HG02885 (cell line): ENCODE results near the gene SPTBN4.
A peak's percentile ranks its signal among the peaks of the same experiment; 100 is the strongest.

Experiments used
- ATAC-seq: cut with Tn5 transposase; IDR thresholded peaks from one replicate; pipeline ENCODE4 v1.9.1; 2021; ENCODE audit warnings: mild to moderate bottlenecking; ENCODE audit not compliant: unreplicated experiment, poor library complexity

The SPTBN4 gene

DNA sequence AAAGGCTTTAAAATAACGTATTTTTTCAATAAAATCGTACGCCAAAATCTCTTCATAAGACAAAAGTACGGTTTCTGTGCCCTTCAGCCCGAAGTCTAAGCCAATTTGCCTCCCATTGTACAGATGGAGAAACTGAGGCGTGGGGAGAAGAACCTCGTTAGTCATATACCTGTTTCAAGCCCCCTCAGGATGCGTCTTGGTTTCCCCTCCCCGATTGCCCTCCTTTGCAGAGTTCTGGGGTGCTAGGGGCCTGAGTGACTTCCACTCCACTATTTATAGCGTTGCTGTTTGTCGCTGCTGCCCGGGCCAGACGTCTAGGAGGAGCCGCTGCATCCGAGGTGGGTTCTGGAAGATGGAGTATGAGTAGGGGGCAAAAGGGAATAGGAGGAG is 132.1 kb downstream of the SPTBN4 start:
- no peak for ATAC-seq

DNA sequence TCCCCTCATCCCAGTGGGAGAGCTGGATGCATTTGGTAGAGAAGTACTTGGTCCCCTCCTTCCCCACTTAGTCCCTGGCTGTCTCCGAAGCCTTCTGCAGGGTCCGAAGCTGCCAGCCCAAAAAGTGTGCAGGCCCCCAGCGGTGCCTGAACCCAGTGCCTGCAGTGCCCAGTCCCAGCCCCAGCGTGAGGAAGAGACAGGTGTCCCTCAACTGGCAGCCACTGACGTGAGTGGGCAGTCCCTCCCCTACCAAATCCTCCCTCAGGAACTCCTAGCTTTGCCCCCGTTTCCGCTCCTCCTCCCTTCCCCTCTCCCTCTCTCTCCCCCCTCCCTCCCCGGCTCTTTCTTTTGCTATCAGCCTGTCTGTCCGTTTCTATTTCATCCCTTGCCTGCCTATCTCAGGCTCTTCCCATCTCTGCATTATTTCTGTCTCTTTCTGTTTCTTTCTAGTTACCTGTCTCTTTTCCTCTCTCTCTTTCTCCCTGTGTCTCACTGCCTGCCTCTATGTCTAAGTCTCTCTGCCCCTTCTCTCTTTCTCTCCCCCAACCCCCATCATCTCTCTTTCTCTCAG is 132.6 kb downstream of the SPTBN4 start:
- ATAC-seq: no peak

DNA sequence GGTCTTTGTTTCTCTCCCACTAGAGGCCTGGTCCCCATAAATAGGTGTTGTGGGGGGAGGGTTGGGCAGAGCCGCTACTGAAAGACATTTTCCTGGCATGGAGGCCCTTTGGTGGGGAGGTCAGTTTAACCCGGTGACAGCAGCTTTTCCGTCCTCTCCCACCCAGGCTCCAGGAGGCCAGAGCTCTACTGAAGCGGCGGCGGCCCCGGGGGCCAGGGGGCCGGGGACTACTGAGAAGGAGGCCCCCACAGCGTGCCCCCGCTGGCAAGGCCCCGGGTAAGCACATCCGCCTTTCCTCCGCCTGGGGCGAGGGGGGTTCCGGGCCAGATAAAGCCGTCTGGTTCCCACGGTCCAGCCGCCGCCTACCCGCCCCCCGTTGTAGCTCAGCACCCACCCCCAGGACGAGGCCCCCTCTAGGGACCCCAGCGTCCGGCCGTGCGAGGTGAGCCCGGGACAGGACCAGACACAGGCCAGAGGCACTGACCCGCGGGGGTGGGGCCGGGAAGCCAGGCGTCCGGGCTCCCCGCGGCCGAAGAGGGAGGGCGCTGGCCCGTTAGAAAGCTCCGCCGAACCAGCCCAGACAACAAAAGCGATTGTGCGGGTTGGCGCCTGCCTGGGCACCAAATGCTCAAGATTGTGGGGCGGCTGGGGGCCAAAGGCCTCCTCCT is 133.2 kb downstream of the SPTBN4 start:
- no peak for ATAC-seq

DNA sequence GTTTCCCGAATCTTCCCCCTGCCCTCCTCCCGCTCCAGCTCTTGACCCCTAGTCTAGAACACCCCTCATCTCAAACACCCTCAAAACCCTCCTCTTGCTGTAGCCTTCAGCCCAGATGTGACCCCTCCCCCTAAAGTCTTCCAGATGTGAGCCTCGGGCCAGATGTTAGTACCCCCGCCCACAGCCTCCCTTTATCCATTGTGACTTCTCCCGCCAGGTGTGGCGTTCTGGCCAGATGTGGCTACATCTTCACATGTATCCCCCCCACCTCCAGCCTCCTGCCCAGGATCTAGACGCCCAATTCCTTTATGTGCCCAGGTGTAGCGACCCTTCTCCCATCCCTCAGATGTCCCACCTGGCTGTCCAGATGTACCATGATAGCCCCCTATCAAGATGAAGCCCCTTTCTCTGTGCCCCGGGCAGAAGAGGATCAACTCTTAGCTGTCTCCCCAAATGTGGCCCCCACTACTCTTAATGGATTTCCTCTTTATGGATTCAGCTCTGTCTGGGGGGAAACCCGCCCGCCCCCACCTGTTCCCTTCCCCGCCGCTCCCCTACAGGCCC is 133.9 kb downstream of the SPTBN4 start:
- no peak for ATAC-seq

DNA sequence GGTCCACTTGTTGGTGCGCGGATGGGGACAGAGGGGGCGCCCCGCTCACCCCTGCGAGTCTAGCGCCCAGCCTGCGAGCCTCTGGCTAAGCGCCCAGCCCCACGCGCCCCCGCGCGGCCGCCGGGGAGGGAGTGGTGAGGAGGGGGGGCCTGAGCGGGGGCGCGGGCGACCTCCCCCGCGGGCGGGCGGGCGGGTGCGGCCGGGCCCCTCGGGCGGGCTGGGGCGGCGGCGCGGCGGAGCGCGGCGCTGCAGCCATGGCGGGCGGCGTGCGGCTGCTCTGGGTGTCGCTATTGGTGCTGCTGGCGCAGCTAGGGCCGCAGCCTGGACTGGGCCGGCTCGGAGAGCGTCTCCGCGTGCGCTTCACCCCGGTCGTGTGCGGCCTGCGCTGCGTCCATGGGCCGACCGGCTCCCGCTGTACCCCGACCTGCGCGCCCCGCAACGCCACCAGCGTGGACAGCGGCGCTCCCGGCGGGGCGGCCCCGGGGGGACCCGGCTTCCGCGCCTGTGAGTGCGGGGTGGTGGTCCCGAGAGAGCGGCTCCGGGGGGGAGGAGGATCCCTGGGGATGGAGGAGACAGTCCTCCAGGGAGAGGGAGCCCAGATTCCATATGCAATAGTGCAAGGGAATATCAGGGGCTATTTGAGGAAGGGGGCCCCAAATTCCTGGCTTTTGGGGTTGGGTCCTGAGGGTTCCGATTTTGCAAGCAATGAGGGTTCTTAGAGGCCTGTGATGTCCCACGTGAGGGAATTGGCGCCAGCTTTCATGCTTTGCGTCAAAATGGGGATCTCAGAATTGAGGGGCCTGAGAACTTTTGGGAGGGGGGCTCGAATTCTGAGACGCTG is 134.6 kb downstream of the SPTBN4 start, which contains the start of gene LTBP4:
Gene LTBP4, plus strand, starts transcription at position 236 of the 841 bp plus-strand sequence. Its CDS starts 19 bp downstream, at position 255.
- ATAC-seq: no peak

DNA sequence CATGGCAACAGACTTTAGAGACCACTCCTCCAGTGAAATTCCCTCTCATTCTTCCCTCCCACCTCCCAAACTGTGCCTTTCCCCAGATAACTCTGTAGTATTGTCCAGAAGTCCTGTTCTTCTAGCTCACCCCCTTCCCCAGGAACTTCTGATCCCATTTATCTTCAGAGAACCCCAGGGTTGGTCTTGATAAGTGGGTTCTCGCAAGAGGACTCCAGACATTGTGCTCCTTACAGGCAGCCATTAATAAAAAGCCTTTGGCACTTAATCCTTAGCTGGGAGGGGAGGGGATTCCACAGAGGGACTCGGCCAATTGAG is 136.2 kb downstream of the SPTBN4 start:
- no peak for ATAC-seq

DNA sequence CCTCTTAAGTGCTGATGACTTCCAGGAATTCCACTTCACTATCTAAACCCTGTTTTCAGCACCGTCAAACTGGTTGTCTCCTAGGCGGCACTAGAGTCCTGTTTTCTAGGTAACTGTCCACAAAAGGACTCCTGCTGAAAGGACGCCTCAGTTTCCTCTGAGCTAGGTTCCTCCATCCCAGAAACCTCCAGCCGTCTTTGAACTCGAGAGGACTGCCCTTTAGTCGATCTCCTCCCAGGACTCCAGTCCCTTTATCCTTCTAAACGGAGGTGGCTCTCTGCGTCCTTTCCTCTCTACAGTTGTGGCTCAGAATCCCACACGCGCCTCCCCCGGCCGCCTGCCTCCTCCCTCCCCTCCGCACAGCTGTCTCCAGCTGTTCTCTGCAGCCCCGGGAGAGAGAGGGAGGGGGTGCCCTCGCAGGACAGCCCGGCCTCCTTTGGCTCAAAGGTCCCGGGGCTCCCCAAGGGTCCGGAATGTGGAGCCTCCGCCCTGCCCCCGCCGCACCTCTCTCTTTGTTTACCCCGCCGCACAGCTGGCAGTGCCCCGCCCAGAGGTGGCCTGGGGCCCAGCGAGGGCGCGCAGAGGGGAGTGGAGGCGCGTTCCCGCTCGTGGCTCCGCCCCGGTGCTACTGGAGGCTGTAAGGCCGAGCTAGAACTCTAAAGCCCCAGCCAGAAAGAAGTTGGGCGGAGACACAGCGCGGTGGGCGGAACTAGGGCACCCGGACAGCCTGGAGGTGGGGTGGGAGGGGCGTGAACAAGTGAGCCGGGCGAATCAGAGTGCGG is 136.8 kb downstream of the SPTBN4 start:
- ATAC-seq: peak; percentile 79

DNA sequence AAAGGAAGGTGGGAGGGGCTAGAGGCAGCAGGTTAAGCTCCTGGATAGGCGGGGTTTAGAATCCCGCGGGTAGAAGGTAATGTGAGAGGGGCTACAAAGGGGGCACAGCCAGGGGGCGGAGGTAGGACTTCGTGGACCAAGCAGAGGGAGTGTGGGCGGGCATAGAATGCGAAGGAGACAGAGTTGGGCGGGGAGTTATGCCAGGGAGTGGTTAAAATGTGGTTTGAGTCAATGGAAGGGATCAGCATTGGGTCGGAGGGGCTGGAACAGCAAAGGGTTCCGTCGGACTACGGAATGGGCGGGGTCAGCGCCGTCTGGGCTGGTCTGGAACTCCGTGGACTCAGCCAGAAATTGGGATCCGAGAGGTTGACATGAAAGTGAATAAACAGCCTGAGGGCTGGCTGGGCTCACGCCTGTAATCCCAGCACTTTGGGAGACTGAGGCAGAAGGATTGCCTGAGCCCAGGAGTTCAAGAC is 137.4 kb downstream of the SPTBN4 start:
- no peak for ATAC-seq

DNA sequence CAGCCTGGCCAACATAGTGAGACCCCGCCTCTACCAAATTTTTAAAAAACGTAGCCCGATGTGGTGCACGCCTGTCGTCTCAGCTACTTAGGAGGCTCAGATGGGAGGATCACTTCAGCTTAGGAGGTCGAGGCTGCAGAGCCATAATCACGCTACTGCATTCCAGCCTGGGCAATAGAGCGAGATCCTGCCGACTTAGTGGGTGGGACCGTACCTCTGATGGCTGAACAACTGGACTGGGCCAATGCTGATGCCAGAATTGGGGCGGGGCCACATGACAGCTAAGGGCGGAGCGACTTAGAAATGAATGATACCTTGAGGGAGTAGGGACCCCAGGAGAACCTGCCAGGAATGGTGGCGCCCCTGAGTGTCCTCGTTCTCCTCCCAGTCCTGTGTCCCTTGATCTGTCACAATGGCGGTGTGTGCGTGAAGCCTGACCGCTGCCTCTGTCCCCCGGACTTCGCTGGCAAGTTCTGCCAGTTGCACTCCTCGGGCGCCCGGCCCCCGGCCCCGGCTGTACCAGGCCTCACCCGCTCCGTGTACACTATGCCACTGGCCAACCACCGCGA is 137.9 kb downstream of the SPTBN4 start:
- no peak for ATAC-seq

DNA sequence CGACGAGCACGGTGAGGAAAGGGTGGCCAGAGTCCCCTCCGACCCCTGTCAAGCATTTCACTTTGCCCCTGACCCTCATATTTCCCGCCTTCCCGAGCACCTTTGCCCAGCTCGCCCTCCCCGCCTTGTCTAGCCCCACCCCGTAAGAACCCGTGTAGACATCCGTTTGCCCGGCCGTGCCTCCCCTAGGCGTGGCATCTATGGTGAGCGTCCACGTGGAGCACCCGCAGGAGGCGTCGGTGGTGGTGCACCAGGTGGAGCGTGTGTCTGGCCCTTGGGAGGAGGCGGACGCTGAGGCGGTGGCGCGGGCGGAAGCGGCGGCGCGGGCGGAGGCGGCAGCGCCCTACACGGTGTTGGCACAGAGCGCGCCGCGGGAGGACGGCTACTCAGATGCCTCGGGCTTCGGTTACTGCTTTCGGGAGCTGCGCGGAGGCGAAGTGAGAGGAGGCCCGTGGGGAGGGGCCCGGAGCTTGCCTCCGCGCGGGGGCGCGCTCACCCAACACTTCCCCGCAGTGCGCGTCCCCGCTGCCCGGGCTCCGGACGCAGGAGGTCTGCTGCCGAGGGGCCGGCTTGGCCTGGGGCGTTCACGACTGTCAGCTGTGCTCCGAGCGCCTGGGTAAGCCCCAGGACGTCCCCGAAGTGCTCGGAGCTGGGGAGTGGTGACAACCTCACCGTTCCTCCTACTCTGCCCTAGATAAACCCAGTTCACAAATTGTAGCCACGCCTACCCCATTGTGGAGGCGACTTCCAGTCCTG is 138.6 kb downstream of the SPTBN4 start:
- ATAC-seq: peak; percentile 27

DNA sequence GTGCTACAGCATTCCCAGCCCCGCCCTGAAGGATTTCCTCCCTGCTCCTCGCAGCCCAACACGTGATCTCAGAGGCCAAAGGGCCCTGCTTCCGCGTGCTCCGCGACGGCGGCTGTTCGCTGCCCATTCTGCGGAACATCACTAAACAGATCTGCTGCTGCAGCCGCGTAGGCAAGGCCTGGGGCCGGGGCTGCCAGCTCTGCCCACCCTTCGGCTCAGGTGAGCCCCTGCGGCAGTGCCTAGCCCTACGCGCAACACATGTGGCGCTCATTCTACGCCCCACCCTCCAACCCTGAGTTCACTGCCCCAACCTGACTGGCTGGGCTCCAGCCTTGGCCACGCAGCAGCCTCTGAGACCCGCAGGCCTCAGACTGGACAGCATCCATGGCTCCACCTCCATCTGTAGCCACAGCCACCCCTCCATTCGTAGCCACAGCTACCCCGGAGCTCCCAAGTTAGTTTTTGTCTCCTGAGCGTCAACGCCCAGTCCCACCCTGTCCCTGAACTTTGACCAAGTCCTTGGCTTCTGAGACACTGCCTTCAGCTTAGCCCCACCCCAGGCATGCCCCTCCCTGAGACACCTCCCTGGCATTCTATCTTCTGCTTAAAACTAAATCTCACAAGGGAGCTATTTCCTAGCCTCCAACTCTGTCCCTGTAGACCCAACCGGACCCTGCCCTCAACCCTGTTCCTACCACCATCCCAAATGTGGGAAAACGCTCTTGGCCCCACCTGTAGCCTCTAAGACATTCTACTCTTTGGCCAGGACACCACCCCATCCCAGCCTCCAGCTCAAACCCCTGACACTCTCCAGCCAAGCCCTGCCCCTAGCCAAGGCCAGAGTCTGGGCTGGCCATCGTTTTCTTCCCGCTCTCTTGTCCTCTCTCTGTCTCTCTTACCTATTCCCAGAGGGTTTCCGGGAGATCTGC is 140.8 kb downstream of the SPTBN4 start:
- ATAC-seq: no peak

DNA sequence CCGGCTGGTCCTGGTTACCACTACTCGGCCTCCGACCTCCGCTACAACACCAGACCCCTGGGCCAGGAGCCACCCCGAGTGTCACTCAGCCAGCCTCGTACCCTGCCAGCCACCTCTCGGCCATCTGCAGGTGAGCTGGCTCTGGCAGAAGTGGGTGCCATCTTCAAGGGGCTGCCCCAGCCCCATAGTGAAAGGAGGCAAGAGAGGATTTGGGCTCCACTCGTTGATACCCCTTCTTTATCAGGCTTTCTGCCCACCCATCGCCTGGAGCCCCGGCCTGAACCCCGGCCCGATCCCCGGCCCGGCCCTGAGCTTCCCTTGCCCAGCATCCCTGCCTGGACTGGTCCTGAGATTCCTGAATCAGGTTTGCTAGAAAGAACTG is 141.4 kb downstream of the SPTBN4 start:
- no peak for ATAC-seq

DNA sequence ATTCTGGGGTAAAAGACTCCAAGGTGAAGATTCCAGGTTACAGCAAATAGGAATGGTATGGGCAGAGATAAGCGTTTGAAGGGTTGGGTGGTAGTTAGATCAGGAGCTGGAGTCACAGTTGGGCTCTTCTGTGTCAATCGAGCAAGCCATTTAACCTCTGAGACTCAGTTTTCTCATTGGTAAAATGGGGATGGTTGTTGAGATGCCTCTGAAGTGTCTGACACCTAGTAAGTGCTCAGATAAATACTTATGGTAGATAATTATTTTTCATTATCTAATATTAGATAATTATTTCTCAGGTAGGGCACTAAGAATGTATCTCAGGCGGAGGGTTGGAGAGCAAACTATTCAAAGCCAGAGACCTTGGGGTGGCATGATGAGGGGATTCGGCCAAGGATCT is 142.2 kb downstream of the SPTBN4 start:
- no peak for ATAC-seq

DNA sequence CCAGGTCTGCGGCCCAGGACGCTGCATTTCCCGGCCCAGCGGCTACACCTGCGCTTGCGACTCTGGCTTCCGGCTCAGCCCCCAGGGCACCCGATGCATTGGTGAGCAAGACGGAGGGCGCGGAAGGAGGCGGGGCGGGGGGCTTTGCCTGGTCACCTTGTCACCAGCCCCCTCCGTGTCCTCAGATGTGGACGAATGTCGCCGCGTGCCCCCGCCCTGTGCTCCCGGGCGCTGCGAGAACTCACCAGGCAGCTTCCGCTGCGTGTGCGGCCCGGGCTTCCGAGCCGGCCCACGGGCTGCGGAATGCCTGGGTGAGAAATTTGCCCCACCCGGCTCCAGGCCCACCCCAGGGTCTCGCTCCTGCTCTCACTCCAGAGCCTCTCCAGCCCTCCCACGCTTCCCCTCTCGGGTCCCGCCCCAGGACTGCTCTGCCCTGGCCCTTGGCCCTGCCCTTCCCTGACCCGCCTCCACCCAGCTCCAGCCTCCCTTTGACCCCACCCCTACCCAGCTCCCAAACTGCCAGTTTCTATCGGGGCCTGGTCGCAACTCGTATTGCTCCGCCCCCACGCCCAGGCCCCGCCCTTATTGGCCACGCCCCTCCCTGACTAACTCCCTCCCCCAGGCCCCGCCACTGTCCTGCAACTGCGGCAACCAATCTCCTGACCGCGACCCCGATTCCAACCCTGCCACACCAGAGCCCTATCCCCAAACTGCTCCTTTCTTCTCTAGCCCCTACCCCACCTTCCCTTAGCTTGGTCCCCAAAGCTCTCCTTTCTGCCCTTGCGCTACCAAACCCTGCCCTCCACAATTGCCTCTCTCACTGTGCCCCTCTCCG is 143.0 kb downstream of the SPTBN4 start:
- peak; percentile 61 for ATAC-seq

DNA sequence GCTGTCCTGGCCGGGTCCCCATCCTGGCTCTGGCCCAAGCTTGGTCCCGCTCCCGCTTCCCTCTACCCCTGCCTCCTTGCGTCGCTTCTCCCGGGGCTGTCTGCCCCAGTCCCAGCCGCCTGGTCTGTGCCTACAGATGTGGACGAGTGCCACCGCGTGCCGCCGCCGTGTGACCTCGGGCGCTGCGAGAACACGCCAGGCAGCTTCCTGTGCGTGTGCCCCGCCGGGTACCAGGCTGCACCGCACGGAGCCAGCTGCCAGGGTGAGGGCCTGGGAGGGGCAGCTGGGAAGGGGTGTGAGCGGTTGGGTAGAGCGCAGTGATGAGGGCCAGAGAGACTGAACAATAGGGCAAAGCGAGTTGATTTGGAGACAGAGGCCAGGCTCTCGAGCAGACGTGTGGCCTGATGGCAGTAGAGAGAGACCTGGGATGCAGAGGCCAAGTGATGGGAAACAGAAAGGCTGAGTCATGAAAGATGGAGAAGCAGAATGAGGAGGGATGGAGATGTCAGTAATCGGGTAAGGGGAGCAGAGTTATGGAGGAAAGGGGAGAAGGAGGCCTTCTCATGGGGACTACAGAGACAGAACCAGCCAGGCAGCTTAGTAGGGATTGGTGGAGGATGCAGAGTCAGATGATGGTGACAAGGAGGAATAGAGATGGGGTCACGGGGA is 143.7 kb downstream of the SPTBN4 start:
- no peak for ATAC-seq

DNA sequence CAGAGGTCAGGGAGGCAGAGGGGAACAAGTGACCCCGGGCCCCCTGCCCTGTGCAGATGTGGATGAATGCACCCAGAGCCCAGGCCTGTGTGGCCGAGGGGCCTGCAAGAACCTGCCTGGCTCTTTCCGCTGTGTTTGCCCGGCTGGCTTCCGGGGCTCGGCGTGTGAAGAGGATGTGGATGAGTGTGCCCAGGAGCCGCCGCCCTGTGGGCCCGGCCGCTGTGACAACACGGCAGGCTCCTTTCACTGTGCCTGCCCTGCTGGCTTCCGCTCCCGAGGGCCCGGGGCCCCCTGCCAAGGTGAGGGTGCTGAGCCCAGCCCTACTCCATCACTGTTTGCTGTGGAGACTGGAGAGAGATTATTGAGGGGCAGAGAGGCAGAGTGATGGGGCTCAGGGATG is 144.3 kb downstream of the SPTBN4 start:
- ATAC-seq: no peak
